IMR-90 (cell line): ENCODE results near the gene ASH1L. TPM values are rescaled to one million over a fixed set of nuclear protein-coding genes. Genes with fewer than 3 reads are reported as not detected.

ENCODE experiments used
- ATAC-seq: fragments of 200-7000 bp; cut with Tn5 transposase; 2 replicates; pipeline ENCODE4 v1.9.1; 2020; ENCODE audit warnings: low read depth, mild to moderate bottlenecking, moderate library complexity
- BruUV-seq: library from RNA; stranded (reverse); fragments of 400-500 nt; replicated peaks from 2 replicates; lab custom pipeline; 2021; lab: Mats Ljungman, UMichigan
- CTCF ChIA-PET: fragments of 300-600 bp; formaldehyde crosslinking; extraction: SDS; loops from one replicate; lab custom pipeline; 2021; ENCODE audit warnings: antibody characterized with exemption; lab: Yijun Ruan, JAX
- POLR2A ChIA-PET: fragments of 300-600 bp; sonication (Branson Sonifier 250); formaldehyde crosslinking; loops from one replicate; lab custom pipeline; 2022; ENCODE audit warnings: antibody characterized with exemption; ENCODE audit not compliant: unreplicated experiment; lab: Charles Lee
- DNase-seq: peaks from one replicate; pipeline ENCODE4 v3.0.0; 2013
- H2AFZ ChIP-seq: replicated peaks from 2 replicates; pipeline ENCODE3; 2013; ENCODE audit warnings: low read length, mild to moderate bottlenecking; ENCODE audit not compliant: poor library complexity
- H2AK5ac ChIP-seq: 2 replicates; pipeline ENCODE4 v1.6.1; 2013; ENCODE audit warnings: low read depth, low read length, inconsistent platforms
- H2AK9ac ChIP-seq: replicated peaks from 2 replicates; pipeline ENCODE3; 2013; ENCODE audit warnings: mild to moderate bottlenecking, low read depth, low read length, moderate library complexity; ENCODE audit not compliant: poor library complexity
- H2BK120ac ChIP-seq: 2 replicates; pipeline ENCODE4 v1.6.1; 2013; ENCODE audit warnings: low read depth, low read length, inconsistent platforms
- H2BK15ac ChIP-seq: 3 replicates; pipeline ENCODE4 v1.6.1; 2013; ENCODE audit warnings: low read depth, low read length, inconsistent platforms
- H2BK20ac ChIP-seq: 2 replicates; pipeline ENCODE4 v1.6.1; 2013; ENCODE audit warnings: low read depth, mild to moderate bottlenecking, inconsistent platforms, low read length, moderate library complexity
- H2BK5ac ChIP-seq: 2 replicates; pipeline ENCODE4 v1.6.1; 2013; ENCODE audit warnings: mild to moderate bottlenecking, low read depth, low read length, inconsistent platforms; ENCODE audit not compliant: poor library complexity, severe bottlenecking
- H3K14ac ChIP-seq: replicated peaks from 2 replicates; pipeline ENCODE4 v1.6.1; 2013; ENCODE audit warnings: low read depth, low read length, inconsistent platforms
- H3K18ac ChIP-seq: 2 replicates; pipeline ENCODE4 v1.6.1; 2013; ENCODE audit warnings: low read depth, low read length, control low read depth
- H3K23ac ChIP-seq: 2 replicates; pipeline ENCODE4 v1.6.1; 2013; ENCODE audit warnings: low read depth, low read length, inconsistent platforms
- H3K27ac ChIP-seq: 2 replicates; pipeline ENCODE4 v1.5.1; 2013; ENCODE audit warnings: mild to moderate bottlenecking, control low read depth, low read length; ENCODE audit not compliant: insufficient read depth
- H3K27me3 ChIP-seq: 2 replicates; pipeline ENCODE4 v1.6.1; 2013; ENCODE audit warnings: low read length; ENCODE audit not compliant: control insufficient read depth, insufficient read depth
- H3K36me3 ChIP-seq: 2 replicates; pipeline ENCODE4 v1.6.1; 2013; ENCODE audit warnings: low read length, mixed read lengths; ENCODE audit not compliant: control insufficient read depth, insufficient read depth
- H3K4ac ChIP-seq: 2 replicates; pipeline ENCODE4 v1.6.1; 2013; ENCODE audit warnings: low read depth, low read length, inconsistent platforms
- H3K4me1 ChIP-seq: 2 replicates; pipeline ENCODE4 v1.6.1; 2013; ENCODE audit warnings: low read length, mixed read lengths; ENCODE audit not compliant: control insufficient read depth, insufficient read depth
- H3K4me2 ChIP-seq: 2 replicates; pipeline ENCODE4 v1.6.1; 2013; ENCODE audit warnings: low read depth, mild to moderate bottlenecking, control low read depth, low read length, moderate library complexity
- H3K4me3 ChIP-seq: 2 replicates; pipeline ENCODE4 v1.5.1; 2013; ENCODE audit warnings: low read depth, mild to moderate bottlenecking, control low read depth, low read length, moderate library complexity; ENCODE audit not compliant: insufficient read depth
- H3K56ac ChIP-seq: 2 replicates; pipeline ENCODE4 v1.6.1; 2013; ENCODE audit warnings: low read length, inconsistent platforms; ENCODE audit not compliant: insufficient read depth; ENCODE audit errors: extremely low read depth
- H3K79me1 ChIP-seq, 2 experiments: 2 replicates each; pipeline ENCODE4 v1.6.1; 2013; ENCODE audit warnings: low read length in 2 of 2, inconsistent platforms in 1 of 2, low read depth in 1 of 2
- H3K9ac ChIP-seq: 2 replicates; pipeline ENCODE4 v1.6.1; 2013; ENCODE audit warnings: low read depth, low read length, control low read depth
- H3K9me1 ChIP-seq: 2 replicates; pipeline ENCODE4 v1.6.1; 2013; ENCODE audit warnings: low read length, inconsistent platforms; ENCODE audit not compliant: insufficient read depth
- H3K9me3 ChIP-seq: 2 replicates; pipeline ENCODE4 v1.6.1; 2013; ENCODE audit warnings: low read length; ENCODE audit not compliant: control insufficient read depth, insufficient read depth
- H4K20me1 ChIP-seq: 2 replicates; pipeline ENCODE4 v1.6.1; 2013; ENCODE audit warnings: low read length, inconsistent platforms; ENCODE audit not compliant: insufficient read depth
- H4K5ac ChIP-seq: 2 replicates; pipeline ENCODE4 v1.6.1; 2013; ENCODE audit warnings: mild to moderate bottlenecking, low read depth, low read length, control low read depth
- H4K8ac ChIP-seq, 2 experiments: 2 replicates each; pipeline ENCODE4 v1.6.1; 2013; ENCODE audit warnings: low read depth in 2 of 2, low read length in 2 of 2, control low read depth in 1 of 2, inconsistent platforms in 1 of 2
- H4K91ac ChIP-seq: 2 replicates; pipeline ENCODE4 v1.6.1; 2013; ENCODE audit warnings: low read depth, low read length, inconsistent platforms; ENCODE audit not compliant: insufficient read depth
- CEBPB ChIP-seq: IDR thresholded peaks from 2 replicates; pipeline ENCODE4 v1.6.1; 2012; ENCODE audit warnings: low read depth, low read length, improper control_type of control experiment
- FOS ChIP-seq: fragments of 150-350 bp; IDR thresholded peaks from 2 replicates; pipeline ENCODE4 v1.6.1; 2016; ENCODE audit warnings: low read depth, low read length
- RAD21 ChIP-seq: IDR thresholded peaks from 2 replicates; pipeline ENCODE4 v1.6.1; 2012; ENCODE audit warnings: low read length, improper control_type of control experiment
- SMC3 ChIP-seq: fragments of 150-350 bp; IDR thresholded peaks from 2 replicates; pipeline ENCODE4 v1.6.1; 2016; ENCODE audit warnings: low read depth, mild to moderate bottlenecking, antibody characterized with exemption, low read length, moderate library complexity
- WGBS, 2 experiments: methylation state at CpG; one replicate each; pipeline versions ENCODE4 v1.1.5 to v1.1.7; 2013; ENCODE audit warnings: missing lambda C conversion rate in 2 of 2; ENCODE audit not compliant: insufficient read length in 1 of 2; ENCODE audit errors: extremely low coverage in 2 of 2; 5-methylcytosine and 5-hydroxymethylcytosine counted together
- dilution Hi-C: fragments of 300-500 bp; cut with HindIII; formaldehyde crosslinking; loops from one replicate; pipeline ENCODE4 v1.14.3; 2018; ENCODE audit warnings: low sequenced_read_pairs; ENCODE audit not compliant: unreplicated experiment
- in situ Hi-C: fragments of 300-500 bp; cut with MboI; formaldehyde crosslinking; loops from 3 replicates; pipeline ENCODE4 v1.14.3; 2019; ENCODE audit warnings: low sequenced_read_pairs, inconsistent platforms, mixed read lengths
- intact Hi-C: fragments of 100-400 bp; cut with micrococcal nuclease; formaldehyde crosslinking; loops from 2 replicates; pipeline ENCODE4 v1.10.0; 2022
- polyA plus RNA-seq, 3 experiments: library from polyadenylated mRNA; depleted of rRNA; stranded (reverse); fragments of >200 nt; gene quantifications; 2 replicates each; pipeline ENCODE4 v1.2.3, GENCODE V29; 2012; ENCODE audit warnings: low replicate concordance in 1 of 3
- total RNA-seq: library from RNA; depleted of rRNA; stranded (reverse); fragments of >200 nt; gene quantifications from 2 replicates; pipeline ENCODE4 v1.2.3, GENCODE V29; 2012
- TF ChIP-seq, protein P1 (sequence below): fragments of 150-350 bp; IDR thresholded peaks from 2 replicates; pipeline ENCODE4 v1.6.1; 2017; ENCODE audit warnings: mild to moderate bottlenecking, antibody characterized with exemption, low read length, low read depth

The ASH1L gene
- total and polyA plus RNA-seq, 2 of the 4 experiments (the other 2 are of a cell fraction) = 13.7 to 18.5 TPM

DNA sequence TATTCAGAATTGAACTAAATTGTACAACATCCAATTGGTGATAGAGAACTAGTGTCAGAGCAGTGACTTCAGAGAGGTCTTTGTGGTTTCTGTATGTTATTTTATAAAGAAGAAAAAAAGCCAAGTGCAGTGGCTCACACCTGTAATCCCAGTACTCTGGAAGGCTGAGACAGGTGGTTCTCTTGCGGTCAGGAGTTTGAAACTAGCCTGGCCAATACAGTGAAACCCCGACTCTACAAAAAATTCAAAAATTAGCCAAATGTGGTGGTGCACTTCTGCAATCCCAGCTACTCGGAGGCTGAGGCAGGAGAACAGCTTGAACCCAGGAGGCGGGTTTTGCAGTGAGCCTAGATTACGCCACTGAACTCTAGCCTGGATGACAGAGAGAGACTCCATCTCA, 90.7 kb downstream of the ASH1L start:
- H2AK9ac ChIP-seq = no peak overlapping the region
- H3K9ac ChIP-seq = no peak overlapping the region
- intact Hi-C loops (no loop called here), in situ Hi-C loops (no loop called here), dilution Hi-C loops (no loop called here)
- no peak overlapping the region for H4K91ac ChIP-seq
- H3K9me1 ChIP-seq = no peaks in the 10 kb centered on the region; the same call in 1 of the 2 replicates
- H2AK5ac ChIP-seq = no peak overlapping the region
- no peak overlapping the region for H3K18ac ChIP-seq
- TF ChIP-seq, protein P1, sequence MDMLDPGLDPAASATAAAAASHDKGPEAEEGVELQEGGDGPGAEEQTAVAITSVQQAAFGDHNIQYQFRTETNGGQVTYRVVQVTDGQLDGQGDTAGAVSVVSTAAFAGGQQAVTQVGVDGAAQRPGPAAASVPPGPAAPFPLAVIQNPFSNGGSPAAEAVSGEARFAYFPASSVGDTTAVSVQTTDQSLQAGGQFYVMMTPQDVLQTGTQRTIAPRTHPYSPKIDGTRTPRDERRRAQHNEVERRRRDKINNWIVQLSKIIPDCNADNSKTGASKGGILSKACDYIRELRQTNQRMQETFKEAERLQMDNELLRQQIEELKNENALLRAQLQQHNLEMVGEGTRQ = no peak
- no peak for TF ChIP-seq FOS
- TF ChIP-seq CEBPB = no peak
- TF ChIP-seq SMC3 = no peak
- TF ChIP-seq RAD21 = no peak
- no peak overlapping the region for H3K14ac ChIP-seq
- H3K56ac ChIP-seq = no peak overlapping the region
- no peak overlapping the region for H2BK20ac ChIP-seq
- no peak overlapping the region for H2AFZ ChIP-seq
- DNase-seq (no peak), ATAC-seq (no peak)
- H3K23ac ChIP-seq = no peak overlapping the region
- no peak overlapping the region for H2BK15ac ChIP-seq
- no peaks in the 10 kb centered on the region for H3K4me1 ChIP-seq
- H3K9me3 ChIP-seq = no peaks in the 10 kb centered on the region
- no peak overlapping the region for H4K5ac ChIP-seq
- no peak overlapping the region for H2BK5ac ChIP-seq
- H4K20me1 ChIP-seq = peaks cover 2% of the 10 kb centered on the region; the same call in 1 of the 2 replicates
- BruUV-seq = no TSS peak
- no peaks in the 10 kb centered on the region for H3K27me3 ChIP-seq
- H3K79me1 ChIP-seq = peaks cover 19 to 68% of the 10 kb centered on the region in 2 experiments
- no peak overlapping the region for H3K27ac ChIP-seq
- ChIA-PET CTCF (no interaction called here), POLR2A (no interaction called here)
- 100% methylated on average over 2 of the region's 5 CpGs; no CpG with 5 or more reads in 1 of the 2 experiments for WGBS, 2 experiments
- no peak overlapping the region for H4K8ac ChIP-seq
- no peak overlapping the region for H3K4me3 ChIP-seq
- H3K36me3 ChIP-seq = peaks cover 2% of the 10 kb centered on the region
- H3K4ac ChIP-seq = no peak overlapping the region
- no peak overlapping the region for H2BK120ac ChIP-seq
- no peak overlapping the region for H3K4me2 ChIP-seq
